CD4-positive, alpha-beta T cell treated with Interleukin-15 for 4 hours (primary cell): ENCODE measurements around the gene LTBP1.

Experiments
- DNase-seq: peaks from one replicate; pipeline ENCODE4 v3.0.0-alpha.2; 2020; ENCODE audit warnings: low spot score

The LTBP1 gene

GRCh38 chr2:33268246-33268831 is 321.6 kb downstream of the LTBP1 start:
- no peak for DNase-seq

- peak; percentile 28 for DNase-seq
Observed at GRCh38 chr2:33272001-33272400, 325.2 kb downstream of the LTBP1 start.

- DNase-seq: no peak
Observed at GRCh38 chr2:33273479-33273878, 326.7 kb downstream of the LTBP1 start.

- no peak for DNase-seq
Observed at GRCh38 chr2:33274524-33274923, 327.8 kb downstream of the LTBP1 start.

GRCh38 chr2:33275689-33276444 is 329.1 kb downstream of the LTBP1 start:
- peak; percentile 63 for DNase-seq

GRCh38 chr2:33277002-33277426 is 330.3 kb downstream of the LTBP1 start:
- no peak for DNase-seq

- DNase-seq: no peak
Observed at GRCh38 chr2:33278245-33278943, 331.6 kb downstream of the LTBP1 start.

GRCh38 chr2:33284287-33284686 is 337.5 kb downstream of the LTBP1 start:
- DNase-seq: no peak

- no peak for DNase-seq
Observed at GRCh38 chr2:33287507-33288005, 340.8 kb downstream of the LTBP1 start.

GRCh38 chr2:33288011-33288410 is 341.3 kb downstream of the LTBP1 start:
- no peak for DNase-seq

GRCh38 chr2:33289961-33290360 is 343.2 kb downstream of the LTBP1 start:
- no peak for DNase-seq

- DNase-seq: no peak
Observed at GRCh38 chr2:33291278-33292013, 344.7 kb downstream of the LTBP1 start.

- DNase-seq: no peak
Observed at GRCh38 chr2:33292063-33292462, 345.3 kb downstream of the LTBP1 start.

- DNase-seq: no peak
Observed at GRCh38 chr2:33292981-33293595, 346.3 kb downstream of the LTBP1 start.

GRCh38 chr2:33298233-33298632 is 351.5 kb downstream of the LTBP1 start:
- DNase-seq: no peak

GRCh38 chr2:33301355-33301754 is 354.6 kb downstream of the LTBP1 start:
- DNase-seq: no peak

- no peak for DNase-seq
Observed at GRCh38 chr2:33302348-33302747, 355.6 kb downstream of the LTBP1 start.

- DNase-seq: no peak
Observed at GRCh38 chr2:33304032-33304864, 357.5 kb downstream of the LTBP1 start.

GRCh38 chr2:33307659-33308270 is 361.0 kb downstream of the LTBP1 start:
- DNase-seq: no peak

- no peak for DNase-seq
Observed at GRCh38 chr2:33312355-33312754, 365.6 kb downstream of the LTBP1 start.
